ENCODE measurements around the gene ATE1.
"Not testable (repeated sequence)": the region's sequence is repeated elsewhere in the genome, so short reads cannot be mapped to it uniquely, and the experiment has no call there.

The ATE1 gene

DNA sequence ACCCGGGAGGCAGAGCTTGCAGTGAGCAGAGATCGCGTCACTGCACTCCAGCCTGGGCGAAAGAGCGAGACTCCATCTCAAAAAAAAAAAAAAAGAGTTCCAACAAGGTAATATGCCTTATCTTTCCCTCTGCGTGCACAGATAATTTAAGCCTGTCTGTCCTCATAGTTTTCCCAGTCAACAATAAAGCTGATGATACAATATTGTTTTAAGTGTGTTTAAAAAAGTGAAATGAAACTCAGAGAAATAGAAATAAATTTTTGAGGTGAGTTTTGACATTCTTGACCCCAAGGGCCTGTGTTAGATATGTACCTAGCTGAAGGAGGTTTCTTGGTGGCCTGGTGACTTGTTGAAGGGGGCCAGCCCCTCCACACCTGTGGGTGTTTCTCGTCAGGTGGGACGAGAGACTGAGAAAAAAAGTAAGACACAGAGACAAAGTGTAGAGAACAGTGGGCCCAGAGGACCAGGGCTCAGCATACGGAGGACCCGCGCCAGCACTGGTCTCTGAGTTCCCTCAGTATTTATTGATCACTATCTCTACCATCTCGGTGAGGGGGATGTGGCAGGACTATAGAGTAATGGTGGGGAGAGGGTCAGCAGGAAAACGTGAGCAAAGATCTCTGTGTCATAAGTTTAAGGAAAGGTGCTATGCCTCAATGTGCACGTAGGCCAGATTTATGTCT is 1.9 kb upstream of the ATE1 start:
- DNase-seq (ENCODE audit: low read depth), result not testable (repeated sequence)

DNA sequence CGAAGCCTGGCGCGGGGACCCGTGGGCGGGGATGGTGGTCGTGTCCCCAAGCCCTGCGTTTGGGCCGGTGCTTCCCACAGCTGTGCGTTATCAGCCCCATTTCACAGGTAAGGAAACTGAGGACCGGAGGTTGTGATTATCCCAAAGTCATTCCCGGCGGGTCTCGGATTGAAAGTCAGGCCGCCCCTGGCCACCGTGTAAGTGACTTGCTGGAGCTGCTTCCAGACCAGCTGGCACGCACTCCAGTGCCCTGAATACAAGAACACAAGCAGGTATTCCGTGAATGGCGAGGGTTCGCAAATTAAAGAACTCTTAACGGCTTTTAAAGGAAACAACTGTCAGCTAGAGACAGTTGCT is 675 bp upstream of the ATE1 start:
- no peak for DNase-seq (ENCODE audit: low read depth)

- DNase-seq (ENCODE audit: low read depth), result no peak
These were observed 452 bp downstream of the ATE1 start for GRCh38 chr10:121927318-121927840.

DNA sequence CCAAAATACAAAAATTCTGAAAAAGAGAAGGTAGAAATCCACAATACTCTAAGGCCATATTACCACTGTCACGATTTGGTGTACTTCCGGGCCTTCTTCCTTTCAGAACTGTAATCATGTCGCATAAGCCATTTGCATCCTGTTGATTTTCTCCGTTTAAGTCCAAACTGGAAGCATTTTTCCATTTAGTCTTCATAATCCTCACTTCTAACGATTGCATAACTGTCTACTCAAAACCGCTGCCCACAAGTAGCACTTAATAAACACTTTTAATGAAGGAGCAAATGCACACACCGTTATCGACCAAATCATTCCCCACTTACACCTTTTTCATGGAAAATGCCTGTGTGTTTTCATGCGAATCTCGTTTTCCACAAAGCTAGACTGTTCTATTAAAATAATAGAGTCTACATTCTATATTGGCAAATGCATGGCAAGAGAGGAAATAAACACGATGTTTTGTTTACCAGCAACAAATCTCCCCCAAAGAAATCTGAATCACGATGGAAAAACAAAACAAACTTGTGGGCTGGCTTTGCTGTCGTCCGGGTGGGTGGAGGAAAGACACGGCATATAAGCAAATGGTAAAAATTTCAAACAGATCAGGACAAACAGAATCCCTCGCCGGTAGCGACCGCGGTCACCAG is 1.0 kb downstream of the ATE1 start:
- peak; percentile 2 for DNase-seq (ENCODE audit: low read depth)

DNA sequence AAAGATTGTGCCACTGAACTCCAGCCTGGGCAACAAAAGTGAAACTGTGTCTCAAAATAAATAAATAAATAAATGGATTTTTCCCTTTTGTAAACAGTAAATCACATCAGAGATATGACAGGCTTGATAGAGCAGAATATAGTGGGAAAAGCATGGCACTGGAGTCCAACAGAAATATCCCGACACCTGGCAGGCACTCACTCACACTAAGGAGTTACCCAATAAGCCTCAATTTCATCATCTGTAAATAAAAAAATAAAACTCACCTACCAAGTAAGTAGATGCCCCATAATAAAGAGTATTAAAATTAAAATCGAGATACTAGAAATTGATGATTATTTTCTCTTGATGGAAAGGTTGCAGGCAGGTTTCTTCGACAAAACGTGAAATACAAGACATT is 1.7 kb downstream of the ATE1 start:
- DNase-seq (ENCODE audit: low read depth), result no peak

- no peak for DNase-seq (ENCODE audit: low read depth)
These were observed 6.4 kb downstream of the ATE1 start for GRCh38 chr10:121921238-121921931.

DNA sequence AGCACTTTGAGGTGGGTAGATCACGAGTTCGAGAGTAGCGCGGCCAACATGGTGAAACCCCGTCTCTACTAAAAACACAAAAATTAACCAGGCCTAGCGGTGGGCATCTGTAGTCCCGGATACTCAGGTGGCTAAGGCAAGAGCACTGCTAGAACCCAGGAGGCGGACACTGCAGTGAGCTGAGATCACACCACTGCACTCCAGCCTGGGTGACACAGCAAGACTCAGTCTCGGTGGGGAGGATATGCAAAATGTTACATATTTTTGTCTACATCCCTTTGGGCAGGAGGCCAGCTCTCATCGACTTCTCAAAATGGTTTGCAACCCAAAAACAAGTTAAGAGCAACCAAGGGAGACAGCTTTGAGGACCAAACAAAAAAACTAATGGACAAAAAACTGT is 8.2 kb downstream of the ATE1 start:
- no peak for DNase-seq (ENCODE audit: low read depth)

DNA sequence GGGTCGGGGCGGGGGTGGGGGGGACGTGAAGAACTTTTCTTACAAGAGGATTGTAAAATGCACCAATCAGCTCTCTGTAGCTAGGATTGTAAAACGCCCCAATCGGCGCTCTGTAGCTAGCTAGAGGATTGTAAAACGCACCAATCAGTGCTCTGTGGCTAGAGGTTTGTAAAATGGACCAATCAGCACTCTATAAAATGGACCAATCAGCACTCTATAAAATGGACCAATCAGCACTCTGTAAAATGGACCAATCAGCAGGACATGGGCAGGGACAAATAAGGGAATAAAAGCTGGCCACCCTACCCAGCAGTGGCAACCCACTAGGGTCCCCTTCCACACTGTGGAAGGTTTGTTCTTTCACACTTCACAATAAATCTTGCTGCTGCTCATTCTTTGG is 9.0 kb downstream of the ATE1 start:
- not testable (repeated sequence) for DNase-seq (ENCODE audit: low read depth)

DNA sequence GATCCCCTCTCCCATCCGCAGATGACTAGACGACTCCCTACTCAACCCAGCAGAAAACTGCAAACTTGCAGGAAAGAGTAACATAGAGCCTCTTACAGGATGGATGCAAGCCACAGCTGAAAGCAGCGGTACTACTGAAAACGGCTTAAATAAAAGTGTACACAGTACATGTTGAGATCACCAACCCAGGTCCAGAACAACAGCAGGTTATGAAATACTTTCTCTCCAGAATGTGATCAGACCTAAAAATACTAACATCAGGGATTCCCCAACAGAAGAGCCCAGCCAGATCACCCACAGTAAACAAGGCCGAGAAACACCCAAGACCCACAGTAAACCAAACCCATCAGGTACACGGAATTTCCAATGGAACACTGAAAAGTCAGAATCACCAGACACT is 13.2 kb downstream of the ATE1 start:
- no peak for DNase-seq (ENCODE audit: low read depth)

DNA sequence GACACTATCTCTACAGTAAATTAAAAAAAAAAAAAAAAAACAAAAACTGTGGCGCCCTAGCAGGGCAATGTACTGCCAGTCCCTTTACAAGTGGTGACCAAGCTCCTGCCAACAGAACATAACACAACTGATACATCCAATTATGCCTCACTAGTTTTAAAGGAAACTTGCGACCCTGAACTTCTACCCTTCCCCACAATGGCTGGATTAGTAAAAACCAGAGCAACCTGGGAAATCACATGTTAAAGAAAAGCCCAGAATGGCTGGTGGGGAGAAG is 16.5 kb downstream of the ATE1 start:
- DNase-seq (ENCODE audit: low read depth), result no peak

GRCh38 chr10:121910673-121911420 is 17.0 kb downstream of the ATE1 start:
- DNase-seq (ENCODE audit: low read depth), result no peak

- DNase-seq (ENCODE audit: low read depth), result no peak
These were observed 22.9 kb downstream of the ATE1 start for GRCh38 chr10:121904888-121905287.

GRCh38 chr10:121900443-121901174 is 27.2 kb downstream of the ATE1 start:
- no peak for DNase-seq (ENCODE audit: low read depth)

DNA sequence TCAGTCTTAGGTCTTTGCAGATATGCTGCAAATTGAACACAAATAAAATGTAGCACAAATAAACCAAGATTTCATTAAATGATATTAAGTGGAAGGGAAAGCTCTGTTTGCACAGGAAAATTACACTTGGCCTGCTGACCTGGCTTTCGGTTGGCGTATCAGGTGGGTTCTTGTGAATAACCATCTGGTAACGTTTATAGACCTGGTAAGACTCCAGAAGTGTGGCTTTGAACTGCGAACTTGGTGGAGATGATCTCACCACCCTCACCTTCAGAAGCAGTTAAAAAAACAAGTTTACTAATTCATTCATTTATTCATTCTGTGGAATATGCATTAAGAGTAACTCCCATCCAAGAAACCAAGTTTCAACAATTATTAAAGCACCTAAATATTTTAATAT is 28.1 kb downstream of the ATE1 start:
- DNase-seq (ENCODE audit: low read depth), result no peak

DNA sequence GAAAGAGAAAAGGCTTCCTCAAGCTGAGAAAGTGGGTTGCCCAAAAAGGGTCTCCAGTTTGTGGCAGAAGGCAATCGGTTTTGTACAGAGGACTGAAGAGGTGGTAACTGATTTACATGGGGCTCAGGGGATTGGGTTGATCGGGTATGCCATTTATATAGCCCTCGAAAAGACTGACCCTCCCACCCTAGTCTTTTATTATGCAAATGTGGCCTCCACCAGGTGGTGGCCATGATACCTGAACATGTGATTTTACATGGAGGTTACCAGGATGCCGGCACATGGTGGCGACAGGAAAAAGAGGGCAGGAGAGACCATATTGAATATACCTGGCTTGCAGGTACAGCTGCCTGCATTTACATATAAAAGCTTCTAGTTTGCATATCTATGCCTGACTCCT is 36.7 kb downstream of the ATE1 start:
- no peak for DNase-seq (ENCODE audit: low read depth)

DNA sequence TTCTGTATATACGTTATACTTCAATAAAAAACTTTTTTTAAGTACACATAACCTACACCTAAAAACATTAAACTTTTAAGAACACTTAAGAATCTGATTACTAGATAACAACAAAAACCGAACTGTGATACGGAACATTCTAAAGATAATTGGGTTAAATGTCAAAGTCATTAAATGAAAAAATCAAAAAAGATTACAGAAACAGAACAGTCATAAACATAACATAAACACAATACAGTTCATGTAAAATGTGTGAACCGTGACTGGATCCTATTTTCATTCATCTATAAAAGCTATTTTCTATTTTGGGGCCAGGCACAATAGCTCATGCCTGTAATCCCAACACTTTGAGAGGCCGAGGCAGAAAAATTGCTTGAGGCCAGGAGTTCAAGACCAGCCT is 38.6 kb downstream of the ATE1 start:
- DNase-seq (ENCODE audit: low read depth), result no peak

DNA sequence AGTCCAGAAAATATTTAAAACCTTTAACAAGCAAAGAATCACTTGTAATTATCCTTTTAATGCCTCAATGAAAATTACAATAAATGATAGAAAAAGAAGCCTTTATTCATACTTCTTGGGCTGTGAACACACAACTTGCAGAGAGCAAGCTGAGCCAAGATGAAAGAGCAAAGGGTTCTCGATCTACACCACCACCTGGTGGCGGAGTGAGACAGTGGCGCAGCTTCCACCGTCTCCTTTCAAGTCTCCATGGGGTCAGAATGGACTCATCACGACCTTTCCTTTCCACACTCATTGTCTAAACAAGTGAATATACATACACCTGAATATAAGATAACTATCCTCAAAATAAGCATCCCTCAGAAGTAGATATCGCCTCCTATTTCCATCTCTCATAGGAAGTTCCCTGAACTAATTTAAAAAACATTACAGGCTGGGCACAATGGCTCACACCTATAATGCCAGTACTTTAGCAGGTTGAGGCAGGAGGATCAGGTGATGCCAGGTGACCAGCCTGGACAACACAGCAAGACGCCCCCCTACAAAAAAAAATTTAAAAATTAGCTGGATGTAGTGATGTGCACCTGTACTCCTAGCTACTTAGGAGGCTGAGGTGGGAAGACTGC is 40.7 kb downstream of the ATE1 start:
- DNase-seq (ENCODE audit: low read depth), result no peak

GRCh38 chr10:121886181-121886580 is 41.6 kb downstream of the ATE1 start:
- no peak for DNase-seq (ENCODE audit: low read depth)

GRCh38 chr10:121880895-121881294 is 46.9 kb downstream of the ATE1 start:
- DNase-seq (ENCODE audit: low read depth), result no peak

DNA sequence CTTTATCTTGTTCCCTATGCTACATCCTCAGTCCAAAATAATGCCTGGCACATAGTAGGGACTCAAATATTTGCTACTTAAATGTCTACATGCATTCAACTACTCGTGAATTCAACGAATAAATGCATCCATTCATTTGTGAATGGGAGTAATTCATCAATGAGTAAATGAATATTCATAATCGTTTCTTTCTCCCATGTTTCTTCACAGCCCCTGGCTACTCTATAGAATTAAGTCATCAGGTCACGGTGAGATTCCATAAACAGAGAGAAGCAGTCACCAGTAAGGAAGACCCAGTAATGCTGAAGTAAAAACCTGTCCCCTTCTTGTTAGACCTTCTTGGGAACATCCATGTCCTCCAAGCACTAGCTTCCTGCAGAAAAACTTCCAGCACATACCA is 48.4 kb downstream of the ATE1 start:
- DNase-seq (ENCODE audit: low read depth), result no peak

GRCh38 chr10:121873236-121873635 is 54.6 kb downstream of the ATE1 start:
- DNase-seq (ENCODE audit: low read depth), result no peak

- DNase-seq (ENCODE audit: low read depth), result no peak
These were observed 57.4 kb downstream of the ATE1 start for GRCh38 chr10:121870413-121870812.
